ENCODE measurements around the gene MPP2.

DNA sequence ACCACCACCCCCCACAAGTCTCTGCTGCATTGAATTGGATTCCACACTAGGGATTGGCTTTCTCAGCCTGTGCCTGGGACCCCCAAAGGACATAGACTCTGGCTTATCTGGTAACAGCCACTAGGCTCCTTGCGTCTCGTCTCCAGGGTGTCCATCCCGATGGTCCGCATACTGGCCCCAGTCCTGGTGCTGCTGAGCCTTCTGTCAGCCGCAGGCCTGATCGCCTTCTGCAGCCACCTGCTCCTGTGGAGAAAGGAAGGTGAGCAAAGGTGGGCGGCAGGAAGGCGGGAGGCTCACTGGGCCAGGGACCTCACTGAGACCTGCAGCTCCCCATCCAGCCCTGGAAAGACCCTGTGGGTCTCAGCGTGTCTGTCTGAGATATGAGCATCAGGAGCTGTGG, 52.3 kb downstream of the MPP2 start:
- TF ChIP-seq, protein P1, sequence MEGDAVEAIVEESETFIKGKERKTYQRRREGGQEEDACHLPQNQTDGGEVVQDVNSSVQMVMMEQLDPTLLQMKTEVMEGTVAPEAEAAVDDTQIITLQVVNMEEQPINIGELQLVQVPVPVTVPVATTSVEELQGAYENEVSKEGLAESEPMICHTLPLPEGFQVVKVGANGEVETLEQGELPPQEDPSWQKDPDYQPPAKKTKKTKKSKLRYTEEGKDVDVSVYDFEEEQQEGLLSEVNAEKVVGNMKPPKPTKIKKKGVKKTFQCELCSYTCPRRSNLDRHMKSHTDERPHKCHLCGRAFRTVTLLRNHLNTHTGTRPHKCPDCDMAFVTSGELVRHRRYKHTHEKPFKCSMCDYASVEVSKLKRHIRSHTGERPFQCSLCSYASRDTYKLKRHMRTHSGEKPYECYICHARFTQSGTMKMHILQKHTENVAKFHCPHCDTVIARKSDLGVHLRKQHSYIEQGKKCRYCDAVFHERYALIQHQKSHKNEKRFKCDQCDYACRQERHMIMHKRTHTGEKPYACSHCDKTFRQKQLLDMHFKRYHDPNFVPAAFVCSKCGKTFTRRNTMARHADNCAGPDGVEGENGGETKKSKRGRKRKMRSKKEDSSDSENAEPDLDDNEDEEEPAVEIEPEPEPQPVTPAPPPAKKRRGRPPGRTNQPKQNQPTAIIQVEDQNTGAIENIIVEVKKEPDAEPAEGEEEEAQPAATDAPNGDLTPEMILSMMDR (IDR thresholded peaks at IDR 0.05), result no peak
- TF ChIP-seq POLR2A (IDR thresholded peaks at IDR 0.05), result no peak
